Measurements from ENCODE around the gene GPR161. TPM values are rescaled to one million over a fixed set of nuclear protein-coding genes. Genes with fewer than 3 reads are reported as not detected.

GPR161 gene
- total and polyA plus RNA-seq, 9 of the 15 experiments (the other 6 are each of a cell fraction or from before 2014, with no cell fraction given), result 0.15 to 2.4 (median 0.76) TPM

DNA sequence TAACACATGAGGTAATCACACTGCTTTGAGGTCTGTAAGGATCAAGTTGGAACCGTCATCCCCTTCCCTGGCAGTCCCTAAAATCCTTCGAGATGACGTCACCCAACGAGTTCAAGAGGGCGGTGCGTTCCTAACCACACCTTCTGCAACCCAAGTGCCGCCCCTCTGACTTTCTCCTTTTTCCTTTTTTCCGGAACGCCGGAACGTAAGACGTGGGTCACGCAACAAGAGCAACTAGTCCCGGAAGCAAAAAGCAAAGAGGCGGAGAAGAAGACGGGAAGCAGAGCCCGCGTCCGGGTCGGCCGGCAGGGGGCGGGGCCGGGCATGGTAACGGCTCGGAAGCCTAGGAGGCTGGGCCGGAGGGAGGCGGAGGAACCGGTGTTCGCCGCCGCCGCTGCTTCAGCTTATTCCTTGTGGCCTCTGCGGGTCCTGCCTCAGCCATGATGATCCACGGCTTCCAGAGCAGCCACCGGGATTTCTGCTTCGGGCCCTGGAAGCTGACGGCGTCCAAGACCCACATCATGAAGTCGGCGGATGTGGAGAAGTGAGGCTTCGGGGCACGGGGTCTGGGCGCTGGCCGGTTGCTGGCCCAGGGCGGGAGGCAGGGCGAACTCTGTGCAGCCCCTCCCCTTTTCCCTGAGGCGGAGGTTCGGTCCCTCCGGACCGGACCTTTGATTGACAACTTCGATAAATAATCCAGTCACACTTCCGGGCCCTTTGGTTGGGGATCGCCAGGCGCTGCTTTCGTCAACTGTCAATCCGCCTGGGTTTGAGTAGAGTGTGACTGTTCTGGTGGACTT lies 42.1 kb upstream of the GPR161 start, which contains the start of gene TIPRL (continued):
- TF ChIP-seq, protein P1, sequence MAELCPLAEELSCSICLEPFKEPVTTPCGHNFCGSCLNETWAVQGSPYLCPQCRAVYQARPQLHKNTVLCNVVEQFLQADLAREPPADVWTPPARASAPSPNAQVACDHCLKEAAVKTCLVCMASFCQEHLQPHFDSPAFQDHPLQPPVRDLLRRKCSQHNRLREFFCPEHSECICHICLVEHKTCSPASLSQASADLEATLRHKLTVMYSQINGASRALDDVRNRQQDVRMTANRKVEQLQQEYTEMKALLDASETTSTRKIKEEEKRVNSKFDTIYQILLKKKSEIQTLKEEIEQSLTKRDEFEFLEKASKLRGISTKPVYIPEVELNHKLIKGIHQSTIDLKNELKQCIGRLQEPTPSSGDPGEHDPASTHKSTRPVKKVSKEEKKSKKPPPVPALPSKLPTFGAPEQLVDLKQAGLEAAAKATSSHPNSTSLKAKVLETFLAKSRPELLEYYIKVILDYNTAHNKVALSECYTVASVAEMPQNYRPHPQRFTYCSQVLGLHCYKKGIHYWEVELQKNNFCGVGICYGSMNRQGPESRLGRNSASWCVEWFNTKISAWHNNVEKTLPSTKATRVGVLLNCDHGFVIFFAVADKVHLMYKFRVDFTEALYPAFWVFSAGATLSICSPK (IDR thresholded peaks at IDR 0.05; ENCODE audit: borderline replicate concordance), result no peak
- TF ChIP-seq ZNF134 (CRISPR knock-in tag; conservative IDR thresholded peaks at IDR 0.05) (no peak), ZNF280B (CRISPR knock-in tag; IDR thresholded peaks at IDR 0.05) (no peak), HBP1 (CRISPR knock-in tag; IDR thresholded peaks at IDR 0.05) (no peak), ZNF655 (CRISPR knock-in tag; IDR thresholded peaks at IDR 0.05) (no peak), NR3C1 (CRISPR knock-in tag; IDR thresholded peaks at IDR 0.05) (no peak), ZNF174 (CRISPR knock-in tag; IDR thresholded peaks at IDR 0.05) (0 out of 2 replicates have a peak, but pooled peaks have one; percentile 20), ZFP36 (IDR thresholded peaks at IDR 0.05; ENCODE audit: low read depth, low read length, partially characterized antibody) (no peak), SMARCB1 (IDR thresholded peaks at IDR 0.05; ENCODE audit: insufficient read length, low read depth) (no peak), BRF1 (IDR thresholded peaks at IDR 0.05; ENCODE audit: borderline replicate concordance, extremely low read depth, insufficient read length) (no peak), TRIM28 (IDR thresholded peaks at IDR 0.05) (no peak), GABPB1 (CRISPR knock-in tag; IDR thresholded peaks at IDR 0.05) (peak; percentile 95), KLF10 (CRISPR knock-in tag; IDR thresholded peaks at IDR 0.05) (no peak), HMG20B (CRISPR knock-in tag; IDR thresholded peaks at IDR 0.05) (no peak), FOSL1 (tag; conservative IDR thresholded peaks at IDR 0.05) (peak; percentile 84), ZNF3 (CRISPR knock-in tag; IDR thresholded peaks at IDR 0.05) (no peak), MAFG (tag; conservative IDR thresholded peaks at IDR 0.05) (no peak), BRD9 (IDR thresholded peaks at IDR 0.05; ENCODE audit: low read depth, partially characterized antibody) (no peak), KAT2B (IDR thresholded peaks at IDR 0.05; ENCODE audit: low read depth, low read length) (no peak)
- TF ChIP-seq, protein P2, sequence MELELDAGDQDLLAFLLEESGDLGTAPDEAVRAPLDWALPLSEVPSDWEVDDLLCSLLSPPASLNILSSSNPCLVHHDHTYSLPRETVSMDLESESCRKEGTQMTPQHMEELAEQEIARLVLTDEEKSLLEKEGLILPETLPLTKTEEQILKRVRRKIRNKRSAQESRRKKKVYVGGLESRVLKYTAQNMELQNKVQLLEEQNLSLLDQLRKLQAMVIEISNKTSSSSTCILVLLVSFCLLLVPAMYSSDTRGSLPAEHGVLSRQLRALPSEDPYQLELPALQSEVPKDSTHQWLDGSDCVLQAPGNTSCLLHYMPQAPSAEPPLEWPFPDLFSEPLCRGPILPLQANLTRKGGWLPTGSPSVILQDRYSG (tag; conservative IDR thresholded peaks at IDR 0.05; ENCODE audit: low read depth), result peak; percentile 92; the same call in 1 of the 2 replicates

Data from K562 (cell line).